ENCODE results near the gene GPAM. TPM values are rescaled to one million over a fixed set of nuclear protein-coding genes. Genes with fewer than 3 reads are reported as not detected.

The GPAM gene
- 2.1 and 3.9 TPM in 2 replicates for polyA plus RNA-seq (2012; rRNA removed)
- polyA plus RNA-seq (2012; cell fraction: cytosol; rRNA removed) = 3.4 and 3.9 TPM in 2 replicates
- 2.2 and 4.1 TPM in 2 replicates for polyA plus RNA-seq (2012; cell fraction: nucleus; rRNA removed)

GRCh38 chr10:112183329-112184051, at the start of gene GPAM:
TSS of gene GPAM (minus strand) at chr10:112183765. CDS start at chr10:112181784, 1,981 bp downstream.
- H3K9ac ChIP-seq = peak within 1 kb of the TSS; percentile 82
- peak within 1 kb of the TSS; percentile 80 for H3K4me2 ChIP-seq
- H3K36me3 ChIP-seq (replicated peaks in 1 of 2; ENCODE audit: control insufficient read depth in 1 of 2, insufficient read depth in 2 of 2, low read length in 1 of 2) = peaks cover 14 to 25% of the 10 kb centered on the region in 2 experiments
- no peaks in the 10 kb centered on the region for H3F3A ChIP-seq (replicated peaks; ENCODE audit: insufficient read depth)
- H3K4me1 ChIP-seq (ENCODE audit: control insufficient read depth in 1 of 2, insufficient read depth in 2 of 2, low read depth in 1 of 2, low read length in 1 of 2) = peaks cover 4 to 7% of the 10 kb centered on the region in 2 experiments; a peak in 2 of 4 replicates
- H4K20me1 ChIP-seq (ENCODE audit: insufficient read depth) = no peaks in the 10 kb centered on the region
- H2AFZ ChIP-seq (ENCODE audit: low read depth) = peak within 1 kb of the TSS; percentile 93
- WGBS (ENCODE audit: low lambda C conversion rate) = 1% methylated on average over 27 of the region's 46 CpGs
- H3K27me3 ChIP-seq (ENCODE audit: insufficient read depth) = no peaks in the 10 kb centered on the region
- peak within 1 kb of the TSS; percentile 85 to 98 for H3K4me3 ChIP-seq (ENCODE audit: low read depth in 2 of 2, low read length in 1 of 2)
- ChIA-PET CTCF (interaction anchor here (0.6 to 4.4 kb wide), 12 partner anchors 10 to 1108 kb away, joined by 3 to 35 read pairs (median 3); no protein-coding TSS in a partner anchor), POLR2A (interaction anchor here (0.9 to 1.5 kb wide), 6 partner anchors 16 to 124 kb away, joined by 3 to 8 read pairs (median 6); no protein-coding TSS in a partner anchor)
- no peaks in the 10 kb centered on the region for H3K9me2 ChIP-seq
- peaks cover 6% of the 10 kb centered on the region; the same call in 1 of the 2 replicates for H3K9me3 ChIP-seq
- H3K27ac ChIP-seq (ENCODE audit: low read depth in 2 of 2, low read length in 1 of 2) = peak within 1 kb of the TSS; percentile 53 to 90; a peak in 3 of 4 replicates
- H3K79me2 ChIP-seq (ENCODE audit: insufficient read depth) = peaks cover 7% of the 10 kb centered on the region; the same call in 1 of the 2 replicates
- peak; percentile 94 for DNase-seq
- TF ChIP-seq RCOR1 (IDR thresholded peaks at IDR 0.05; ENCODE audit: low read length) (no peak), RFX5 (IDR thresholded peaks at IDR 0.05; ENCODE audit: low read length) (no peak), PBX3 (IDR thresholded peaks at IDR 0.05) (no peak), POLR2AphosphoS5 (IDR thresholded peaks at IDR 0.05; ENCODE audit: low read depth, low read length) (peak; percentile 91), SMC3 (IDR thresholded peaks at IDR 0.05; ENCODE audit: low read depth, low read length) (no peak), MXI1 (IDR thresholded peaks at IDR 0.05; ENCODE audit: low read depth, low read length) (peak; percentile 97), FOXJ3 (CRISPR knock-in tag; IDR thresholded peaks at IDR 0.05) (no peak), EP300 (IDR thresholded peaks at IDR 0.05; ENCODE audit: borderline replicate concordance in 1 of 2, low read depth in 1 of 2, low read length in 1 of 2) (peak in 1 of 2 experiments; percentile 30; a peak in 1 of 4 replicates), SIN3A (IDR thresholded peaks at IDR 0.05; ENCODE audit: borderline replicate concordance, low read depth, low read length) (peak; percentile 87), YY1 (IDR thresholded peaks at IDR 0.05; ENCODE audit: low read depth) (no peak), RAD21 (IDR thresholded peaks at IDR 0.05; ENCODE audit: low read length) (no peak; the same call in none of the 2 replicates), NFIC (IDR thresholded peaks at IDR 0.05; ENCODE audit: borderline replicate concordance) (no peak), FOXM1 (IDR thresholded peaks at IDR 0.05; ENCODE audit: low read depth) (no peak), USF1 (IDR thresholded peaks at IDR 0.05; ENCODE audit: borderline replicate concordance, low read depth) (peak; percentile 35; the same call in 1 of the 2 replicates), CHD2 (IDR thresholded peaks at IDR 0.05; ENCODE audit: low read length, partially characterized antibody) (peak; percentile 81), TEAD4 (IDR thresholded peaks at IDR 0.05; ENCODE audit: borderline replicate concordance, insufficient read depth) (no peak), ELF1 (IDR thresholded peaks at IDR 0.05) (peak; percentile 49; the same call in 1 of the 2 replicates), TAF1 (IDR thresholded peaks at IDR 0.05; ENCODE audit: borderline replicate concordance, low read depth, low read length) (peak; percentile 87), GATA2 (CRISPR knock-in tag; IDR thresholded peaks at IDR 0.05) (no peak), TCF12 (IDR thresholded peaks at IDR 0.05) (peak; percentile 40; the same call in 1 of the 2 replicates)
- TF ChIP-seq, protein P1, sequence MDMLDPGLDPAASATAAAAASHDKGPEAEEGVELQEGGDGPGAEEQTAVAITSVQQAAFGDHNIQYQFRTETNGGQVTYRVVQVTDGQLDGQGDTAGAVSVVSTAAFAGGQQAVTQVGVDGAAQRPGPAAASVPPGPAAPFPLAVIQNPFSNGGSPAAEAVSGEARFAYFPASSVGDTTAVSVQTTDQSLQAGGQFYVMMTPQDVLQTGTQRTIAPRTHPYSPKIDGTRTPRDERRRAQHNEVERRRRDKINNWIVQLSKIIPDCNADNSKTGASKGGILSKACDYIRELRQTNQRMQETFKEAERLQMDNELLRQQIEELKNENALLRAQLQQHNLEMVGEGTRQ (IDR thresholded peaks at IDR 0.05; ENCODE audit: borderline replicate concordance, low read depth, low read length) = no peak
- TF ChIP-seq, protein P2, sequence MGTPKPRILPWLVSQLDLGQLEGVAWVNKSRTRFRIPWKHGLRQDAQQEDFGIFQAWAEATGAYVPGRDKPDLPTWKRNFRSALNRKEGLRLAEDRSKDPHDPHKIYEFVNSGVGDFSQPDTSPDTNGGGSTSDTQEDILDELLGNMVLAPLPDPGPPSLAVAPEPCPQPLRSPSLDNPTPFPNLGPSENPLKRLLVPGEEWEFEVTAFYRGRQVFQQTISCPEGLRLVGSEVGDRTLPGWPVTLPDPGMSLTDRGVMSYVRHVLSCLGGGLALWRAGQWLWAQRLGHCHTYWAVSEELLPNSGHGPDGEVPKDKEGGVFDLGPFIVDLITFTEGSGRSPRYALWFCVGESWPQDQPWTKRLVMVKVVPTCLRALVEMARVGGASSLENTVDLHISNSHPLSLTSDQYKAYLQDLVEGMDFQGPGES (IDR thresholded peaks at IDR 0.05; ENCODE audit: low read depth, low read length) = no peak
- TF ChIP-seq, protein P3, sequence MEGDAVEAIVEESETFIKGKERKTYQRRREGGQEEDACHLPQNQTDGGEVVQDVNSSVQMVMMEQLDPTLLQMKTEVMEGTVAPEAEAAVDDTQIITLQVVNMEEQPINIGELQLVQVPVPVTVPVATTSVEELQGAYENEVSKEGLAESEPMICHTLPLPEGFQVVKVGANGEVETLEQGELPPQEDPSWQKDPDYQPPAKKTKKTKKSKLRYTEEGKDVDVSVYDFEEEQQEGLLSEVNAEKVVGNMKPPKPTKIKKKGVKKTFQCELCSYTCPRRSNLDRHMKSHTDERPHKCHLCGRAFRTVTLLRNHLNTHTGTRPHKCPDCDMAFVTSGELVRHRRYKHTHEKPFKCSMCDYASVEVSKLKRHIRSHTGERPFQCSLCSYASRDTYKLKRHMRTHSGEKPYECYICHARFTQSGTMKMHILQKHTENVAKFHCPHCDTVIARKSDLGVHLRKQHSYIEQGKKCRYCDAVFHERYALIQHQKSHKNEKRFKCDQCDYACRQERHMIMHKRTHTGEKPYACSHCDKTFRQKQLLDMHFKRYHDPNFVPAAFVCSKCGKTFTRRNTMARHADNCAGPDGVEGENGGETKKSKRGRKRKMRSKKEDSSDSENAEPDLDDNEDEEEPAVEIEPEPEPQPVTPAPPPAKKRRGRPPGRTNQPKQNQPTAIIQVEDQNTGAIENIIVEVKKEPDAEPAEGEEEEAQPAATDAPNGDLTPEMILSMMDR (IDR thresholded peaks at IDR 0.05) = no peak

Data from SK-N-SH (cell line).